ENCODE measurements around the gene CCDC27.
"Not testable (repeated sequence)": the region's sequence is repeated elsewhere in the genome, so short reads cannot be mapped to it uniquely, and the experiment has no call there.

CCDC27 gene

DNA sequence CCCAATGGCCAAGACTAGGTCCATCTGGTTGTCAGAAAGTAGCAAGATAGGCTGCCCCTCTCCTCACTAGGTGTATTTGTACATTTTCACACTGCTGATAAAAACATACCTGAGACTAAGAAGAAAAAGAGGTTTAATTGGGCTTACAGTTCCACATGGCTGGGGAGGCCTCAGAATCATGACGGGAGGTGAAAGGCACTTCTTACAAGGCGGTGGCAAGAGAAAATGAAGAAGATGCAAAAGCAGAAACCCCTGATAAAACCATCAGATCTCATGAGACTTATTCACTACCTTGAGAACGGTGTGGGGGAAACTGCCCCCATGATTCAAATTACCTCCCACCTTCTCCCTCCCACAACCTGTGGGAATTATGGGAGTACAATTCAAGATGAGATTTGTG, 48.5 kb downstream of the CCDC27 start:
- not testable (repeated sequence) for DNase-seq

- no peak for DNase-seq
Measured at GRCh38 chr1:3803905-3804626, 51.8 kb downstream of the CCDC27 start.

GRCh38 chr1:3804627-3804944, 52.3 kb downstream of the CCDC27 start:
- not testable (repeated sequence) for DNase-seq

GRCh38 chr1:3805038-3805437, 52.8 kb downstream of the CCDC27 start:
- DNase-seq, result no peak

- no peak for DNase-seq
Measured at GRCh38 chr1:3807769-3808168, 55.5 kb downstream of the CCDC27 start.

DNA sequence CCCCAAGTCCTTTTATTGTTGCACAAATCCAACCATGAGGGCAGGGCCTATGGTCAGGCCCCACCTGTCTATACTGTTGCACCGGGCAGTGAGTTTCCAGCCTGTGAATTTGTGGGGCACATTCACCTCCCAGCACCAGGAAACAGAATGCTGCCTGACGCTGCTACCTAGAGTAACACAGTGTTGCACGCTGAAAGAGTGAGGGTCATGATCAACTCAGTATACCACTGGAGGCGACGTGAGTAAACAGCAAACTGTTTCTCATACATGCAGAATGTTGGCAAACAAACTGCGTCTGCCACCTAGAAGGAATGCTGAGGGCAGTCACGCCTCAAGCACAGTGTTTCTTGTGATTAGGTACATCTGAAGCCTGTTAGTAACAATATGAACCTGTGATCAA, 57.4 kb downstream of the CCDC27 start:
- DNase-seq, result no peak

DNA sequence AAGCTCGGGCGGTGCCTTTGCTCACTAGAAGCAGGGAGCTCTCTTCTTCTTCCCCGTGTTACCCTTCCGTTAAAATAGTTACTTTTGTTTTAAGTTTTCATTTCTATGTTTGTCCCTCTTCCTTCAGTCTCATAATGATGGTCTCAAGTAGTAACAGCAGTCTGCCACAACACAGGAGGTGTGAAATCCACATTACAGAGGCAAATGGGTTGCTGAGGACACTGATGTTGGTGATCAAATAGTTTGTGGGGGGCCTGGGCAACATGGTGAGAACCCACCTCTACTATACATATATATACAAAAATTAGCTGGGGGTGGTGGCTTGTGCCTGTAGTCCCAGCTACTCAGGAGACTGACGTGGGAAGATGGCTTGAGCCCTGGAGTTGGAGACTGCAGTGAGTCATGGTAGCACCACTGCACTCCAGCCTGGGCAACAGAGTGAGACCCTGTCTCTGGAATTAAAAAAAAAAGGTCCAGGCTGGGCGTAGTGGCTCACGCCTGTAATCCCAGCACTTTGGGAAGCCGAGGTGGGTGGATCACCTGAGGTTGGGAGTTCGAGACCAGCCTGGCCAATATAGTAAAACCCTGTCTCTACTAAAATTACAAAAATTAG, 58.0 kb downstream of the CCDC27 start:
- not testable (repeated sequence) for DNase-seq

- DNase-seq, result no peak
Measured at GRCh38 chr1:3811595-3811911, 59.3 kb downstream of the CCDC27 start.

DNA sequence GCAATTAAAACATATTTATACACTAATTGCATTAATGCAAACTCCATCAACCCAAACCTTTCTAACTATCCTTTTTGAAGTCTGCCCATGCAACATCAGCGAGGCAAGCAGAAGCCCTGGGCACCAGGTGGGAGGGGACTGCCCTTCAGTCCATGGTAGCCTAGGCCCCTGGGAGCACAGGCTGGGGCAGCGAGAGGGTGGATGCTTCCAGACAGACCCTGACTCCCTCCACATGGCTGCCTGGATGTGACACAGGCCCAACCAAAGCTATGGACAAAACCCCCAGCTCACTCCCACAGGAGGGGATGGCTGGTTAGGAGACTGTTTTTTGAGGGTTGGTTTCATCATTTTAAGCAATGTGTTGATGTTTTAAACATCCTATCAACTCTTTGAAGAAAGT, 61.8 kb downstream of the CCDC27 start:
- DNase-seq, result no peak

DNA sequence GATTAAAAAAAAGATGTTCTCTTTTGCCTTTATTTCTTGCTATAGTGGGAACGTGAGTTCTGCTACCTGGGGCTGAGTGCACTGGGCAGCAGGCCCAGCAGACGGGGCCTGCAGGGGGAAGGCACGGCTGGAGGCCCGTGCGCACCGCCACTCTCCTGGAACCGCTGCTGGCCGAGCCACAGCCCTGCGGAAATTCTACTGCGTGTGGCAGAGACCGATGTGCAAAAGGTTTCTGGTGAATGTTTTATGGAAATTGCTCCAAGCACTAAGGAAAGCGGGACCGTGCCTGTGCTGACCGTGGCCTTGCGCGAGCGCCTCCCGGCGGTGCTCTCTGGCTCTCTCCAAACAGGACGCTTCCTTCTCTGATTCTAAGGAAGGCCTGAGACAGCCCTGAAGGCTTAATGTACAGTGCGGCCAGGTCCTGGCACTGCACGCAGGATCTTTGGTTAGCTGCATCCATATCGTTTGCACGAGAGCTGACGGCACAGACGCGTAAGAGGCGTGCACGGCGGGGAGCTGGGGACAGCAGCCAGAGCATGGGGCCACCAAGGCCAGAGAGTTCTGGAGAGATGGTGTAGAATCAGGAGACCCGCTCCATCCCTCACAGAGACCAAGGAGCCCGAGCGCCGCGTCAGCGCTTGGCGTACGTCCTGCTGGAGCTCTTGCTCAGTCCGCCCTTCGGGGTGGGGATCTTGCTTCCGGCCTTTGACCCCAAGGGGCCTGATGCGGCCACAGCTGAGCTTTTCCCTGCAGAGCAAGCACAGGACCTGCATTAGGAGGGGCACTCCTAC, 62.7 kb downstream of the CCDC27 start:
- no peak for DNase-seq

DNA sequence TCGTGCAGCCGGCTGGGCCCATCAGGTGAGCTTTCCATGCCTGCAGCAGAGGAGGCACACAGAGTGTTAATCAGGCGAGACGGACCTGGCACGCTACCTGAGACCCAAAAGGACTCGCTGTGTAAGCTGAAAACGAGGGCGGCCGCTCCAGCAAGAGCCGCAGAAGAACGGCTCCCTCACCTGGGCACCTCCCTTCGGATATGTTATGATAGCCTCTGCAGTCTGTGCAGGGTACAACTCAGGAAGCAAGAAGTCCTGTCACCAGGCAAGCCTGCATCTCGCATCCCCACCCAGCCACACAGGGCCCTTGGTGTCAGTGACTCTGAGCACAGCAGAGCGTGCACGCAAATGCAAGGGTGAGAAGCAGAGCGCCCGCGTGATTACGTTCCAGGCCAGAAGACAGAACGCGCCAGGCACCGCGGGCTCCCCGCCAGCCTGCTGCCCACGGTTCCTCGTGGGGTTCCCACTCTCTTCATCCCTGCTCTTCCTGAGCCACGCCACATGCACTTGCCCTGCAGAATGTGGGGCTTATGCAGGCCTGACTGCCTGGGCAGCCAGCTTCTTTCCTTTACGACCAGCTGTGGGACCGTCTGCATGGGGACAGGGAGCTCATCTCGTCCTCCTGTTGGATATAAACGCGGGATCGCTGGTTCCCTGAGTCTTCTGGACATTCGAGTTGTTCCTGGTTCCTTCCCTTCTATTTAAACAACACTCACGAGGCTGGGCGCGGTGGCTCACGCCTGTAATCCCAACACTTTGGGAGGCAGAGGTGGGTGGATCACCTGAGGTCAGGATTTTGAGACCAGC, 64.3 kb downstream of the CCDC27 start:
- DNase-seq, result no peak

DNA sequence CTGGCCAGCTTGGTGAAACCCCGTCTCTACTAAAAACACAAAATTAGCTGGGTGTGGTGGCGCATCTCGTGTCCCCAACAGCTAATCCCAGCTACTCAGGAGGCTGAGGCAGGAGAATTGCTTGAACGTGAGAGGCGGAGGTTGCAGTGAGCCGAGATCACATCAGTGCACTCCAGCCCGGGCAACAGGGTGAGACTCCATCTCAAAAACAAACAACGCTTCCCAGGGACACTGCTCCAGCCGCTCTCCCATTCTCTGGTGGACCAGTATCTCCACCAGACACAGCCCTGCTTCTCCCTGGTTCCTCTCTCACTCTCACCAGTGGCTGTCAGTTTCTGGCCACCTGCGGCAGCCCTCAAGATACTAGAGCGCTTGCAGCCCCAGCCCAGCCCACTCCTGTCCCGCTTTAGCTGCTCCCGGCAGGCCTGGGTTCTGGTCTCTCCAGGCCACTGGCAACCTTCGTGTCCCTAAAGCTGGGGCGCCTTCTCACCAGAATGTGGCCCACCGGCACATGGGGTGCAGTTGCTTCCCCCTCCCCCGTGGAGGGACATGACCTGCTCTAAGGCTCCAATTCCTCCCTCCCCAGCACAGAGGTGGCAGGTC, 65.0 kb downstream of the CCDC27 start:
- no peak for DNase-seq

DNA sequence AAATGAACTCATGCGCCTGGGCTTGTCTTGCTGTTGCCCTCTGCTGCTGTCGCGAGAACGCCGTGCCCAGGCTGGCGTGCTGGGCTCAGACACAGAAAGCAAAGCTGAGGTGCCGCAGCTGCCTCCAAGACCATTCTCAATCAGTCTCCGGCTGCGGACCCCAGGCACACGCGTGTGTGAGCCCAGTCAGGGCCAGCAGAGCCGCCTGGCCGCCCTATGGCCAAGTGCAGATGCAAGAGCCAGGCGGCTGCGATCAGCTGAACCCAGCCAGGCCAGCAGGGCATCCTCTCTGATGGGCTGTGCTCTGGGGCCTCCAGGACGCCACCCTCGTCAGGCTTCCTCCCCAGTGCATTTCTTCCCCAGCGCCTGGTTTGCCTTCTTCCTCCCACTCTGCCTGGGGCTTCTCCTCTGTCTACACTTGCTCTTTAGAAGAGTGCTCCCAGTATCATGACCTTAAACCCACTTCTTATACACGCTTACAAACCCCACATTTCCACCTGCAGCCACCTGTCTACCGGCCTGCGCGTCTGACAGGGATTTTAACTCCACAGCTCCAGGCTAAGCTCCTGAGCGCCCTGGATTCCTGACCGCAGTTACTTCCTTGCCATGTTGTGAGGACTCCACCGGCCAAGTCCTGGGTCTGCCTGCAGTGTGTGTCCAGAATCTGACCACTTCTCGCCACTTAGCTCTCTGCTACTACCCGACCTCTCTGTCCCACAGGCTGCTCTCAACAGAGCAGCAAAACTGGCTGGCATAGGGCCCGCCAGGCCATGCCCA, 65.8 kb downstream of the CCDC27 start:
- DNase-seq, result no peak

DNA sequence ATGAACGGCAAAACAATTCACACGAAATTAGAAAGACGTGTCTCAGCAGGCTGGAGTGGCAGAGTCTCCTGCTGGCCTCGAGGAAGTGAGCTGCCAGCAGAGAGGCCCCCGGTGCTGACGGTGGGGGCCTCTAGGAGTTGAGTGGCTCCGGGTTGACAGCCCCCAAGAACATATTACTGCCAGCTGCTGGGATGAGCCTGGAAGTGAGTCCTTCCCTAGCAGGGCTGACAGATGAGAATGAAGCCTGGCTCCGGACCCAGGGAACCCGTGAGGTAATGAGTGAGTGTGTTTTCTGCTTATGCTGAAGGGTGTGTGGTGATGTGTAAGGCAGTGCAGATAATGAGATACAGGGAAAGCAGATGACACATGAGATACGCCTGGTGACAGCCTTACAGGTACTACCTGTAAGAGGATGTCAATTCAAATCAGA, 67.5 kb downstream of the CCDC27 start:
- DNase-seq, result no peak

- DNase-seq, result no peak
Measured at GRCh38 chr1:3820316-3820715, 68.1 kb downstream of the CCDC27 start.

DNA sequence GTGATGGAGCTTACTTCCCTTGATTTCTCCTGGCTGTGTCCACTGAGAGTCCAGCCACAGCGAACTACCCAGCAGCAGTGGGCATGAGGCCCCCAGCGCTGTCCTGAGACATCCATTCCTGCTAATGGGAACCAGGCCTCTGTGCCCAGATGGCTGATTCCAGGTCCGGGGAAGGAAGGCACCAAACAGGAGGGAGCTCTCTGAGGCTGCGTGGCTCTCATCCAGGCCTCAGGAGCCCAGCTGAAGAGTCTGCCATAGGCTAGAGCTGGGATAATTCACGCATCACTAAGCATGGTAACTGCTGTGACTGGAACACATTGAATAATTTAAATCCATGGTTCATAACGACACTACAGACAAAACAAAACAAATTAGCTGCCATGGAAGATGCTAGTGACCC, 68.8 kb downstream of the CCDC27 start:
- no peak for DNase-seq
